Endothelial cell of umbilical vein (primary cell): Measurements from ENCODE around the gene OPRM1. TPM values are rescaled to one million over a fixed set of nuclear protein-coding genes. Genes with fewer than 3 reads are reported as not detected.
"Not testable (repeated sequence)": the region's sequence is repeated elsewhere in the genome, so short reads cannot be mapped to it uniquely, and the experiment has no call there.

Source experiments
- BruUV-seq: library from RNA; stranded (reverse); fragments of 400-500 nt; replicated peaks from 2 replicates; lab custom pipeline; 2021; lab: Mats Ljungman, UMichigan
- CTCF ChIA-PET: fragments of 300-600, 350-600 bp; sonication (Branson Sonifier 250); formaldehyde crosslinking; loops from one replicate; lab custom pipeline; 2021; ENCODE audit warnings: antibody characterized with exemption, inconsistent platforms; lab: Charles Lee
- POLR2A ChIA-PET: fragments of 300-600, 350-600 bp; sonication (Branson Sonifier 250); formaldehyde crosslinking; loops from one replicate; lab custom pipeline; 2021; ENCODE audit warnings: antibody characterized with exemption, inconsistent platforms; lab: Charles Lee
- DNase-seq: peaks from one replicate; pipeline ENCODE4 v3.0.0-alpha.2; 2011; ENCODE audit warnings: low read depth, low spot score
- FAIRE-seq: peaks from 2 replicates; lab custom pipeline; 2011; peaks lifted over from hg19 to GRCh38; lab: Jason Lieb, UNC
- H2AFZ ChIP-seq: 2 replicates; pipeline ENCODE4 v1.6.0; 2012; ENCODE audit warnings: low read depth, low read length, control low read depth, inconsistent platforms
- H3K27ac ChIP-seq: 2 replicates; pipeline ENCODE4 v1.5.1; 2011; ENCODE audit warnings: low read depth, mild to moderate bottlenecking, control low read depth, low read length, moderate library complexity; ENCODE audit not compliant: insufficient read depth
- H3K27me3 ChIP-seq, 2 experiments: 2 replicates each; pipeline versions ENCODE4 v1.6.0 to v1.6.1; 2011; ENCODE audit warnings: low read length in 2 of 2, mixed read lengths in 1 of 2; ENCODE audit not compliant: control insufficient read depth in 2 of 2, insufficient read depth in 2 of 2
- H3K36me3 ChIP-seq, 2 experiments: 2 replicates in 1 of 2; 3 replicates in 1 of 2; pipeline ENCODE4 v1.5.1; 2011; ENCODE audit warnings: low read length in 2 of 2, mild to moderate bottlenecking in 1 of 2, moderate library complexity in 1 of 2; ENCODE audit not compliant: control insufficient read depth in 2 of 2, insufficient read depth in 2 of 2; ENCODE audit errors: extremely low read depth in 1 of 2
- H3K4me1 ChIP-seq: 3 replicates; pipeline ENCODE4 v1.5.1; 2011; ENCODE audit warnings: mild to moderate bottlenecking, low read length; ENCODE audit not compliant: control insufficient read depth, insufficient read depth; ENCODE audit errors: extremely low read depth
- H3K4me2 ChIP-seq: 2 replicates; pipeline ENCODE4 v1.6.1; 2011; ENCODE audit warnings: low read length, control low read depth, mixed read lengths; ENCODE audit not compliant: insufficient read depth
- H3K4me3 ChIP-seq, 3 experiments: fragments of 200-600 bp in 1 of 3; sonication (generic), shearing (Covaris generic) in 1 of 3; replicated peaks in 1 of 3; 2 replicates each; pipeline ENCODE4 v1.5.1; 2011 to 2016; ENCODE audit warnings: control low read depth in 3 of 3, low read length in 3 of 3, mild to moderate bottlenecking in 2 of 3, inconsistent platforms in 1 of 3, low read depth in 1 of 3, moderate library complexity in 1 of 3; ENCODE audit not compliant: insufficient read depth in 1 of 3
- H3K79me2 ChIP-seq: 2 replicates; pipeline ENCODE4 v1.6.0; 2012; ENCODE audit warnings: low read length, inconsistent platforms; ENCODE audit not compliant: control insufficient read depth, insufficient read depth
- H3K9ac ChIP-seq: replicated peaks from 2 replicates; pipeline ENCODE3; 2011; ENCODE audit warnings: low read length, control low read depth; ENCODE audit not compliant: insufficient read depth; ENCODE audit errors: extremely low read depth
- H3K9me1 ChIP-seq: replicated peaks from 3 replicates; pipeline ENCODE4 v1.6.0; 2011; ENCODE audit warnings: mild to moderate bottlenecking, low read length; ENCODE audit not compliant: control insufficient read depth, insufficient read depth; ENCODE audit errors: extremely low read depth
- H3K9me3 ChIP-seq: replicated peaks from 2 replicates; pipeline ENCODE4 v1.5.1; 2012; ENCODE audit warnings: low read length, inconsistent platforms; ENCODE audit not compliant: control insufficient read depth, insufficient read depth
- H4K20me1 ChIP-seq: replicated peaks from 2 replicates; pipeline ENCODE3; 2011; ENCODE audit warnings: mild to moderate bottlenecking, low read length; ENCODE audit not compliant: control insufficient read depth, insufficient read depth; ENCODE audit errors: extremely low read depth
- EZH2 ChIP-seq: IDR thresholded peaks from 2 replicates; pipeline ENCODE4 v1.6.1; 2012; ENCODE audit warnings: borderline replicate concordance, low read depth, mild to moderate bottlenecking, moderate library complexity, low read length, inconsistent platforms; ENCODE audit not compliant: severe bottlenecking
- GATA2 ChIP-seq: IDR thresholded peaks from 2 replicates; pipeline ENCODE4 v1.7.0; 2011; ENCODE audit warnings: low read depth, mild to moderate bottlenecking, moderate library complexity, mixed read lengths, low read length; ENCODE audit not compliant: insufficient read length, insufficient read depth
- JUN ChIP-seq: IDR thresholded peaks from 2 replicates; pipeline ENCODE4 v1.6.1; 2011; ENCODE audit warnings: borderline replicate concordance, low read depth; ENCODE audit not compliant: insufficient read length, insufficient read depth
- POLR2A ChIP-seq: IDR thresholded peaks from 2 replicates; pipeline ENCODE4 v1.6.1; 2012; ENCODE audit warnings: low read depth, mild to moderate bottlenecking, control low read depth, low read length
- dilution Hi-C: fragments of 300-500 bp; cut with MboI; formaldehyde crosslinking; loops from one replicate; pipeline ENCODE4 v1.15.0; 2019; ENCODE audit warnings: low sequenced_read_pairs; ENCODE audit not compliant: extremely low pct_ligation_motif_present
- intact Hi-C: fragments of 100-400 bp; cut with micrococcal nuclease; formaldehyde crosslinking; loops from one replicate; pipeline ENCODE4 v1.10.0; 2022
- polyA plus RNA-seq, 4 experiments: library from polyadenylated mRNA; depleted of rRNA in 3 of 4; stranded (reverse) in 3 of 4; unstranded in 1 of 4; fragments of >200 nt; gene quantifications; 2 replicates each; pipeline versions ENCODE4 v1.2.1 to v1.2.3, GENCODE V29; 2011 to 2012; ENCODE audit warnings: missing spikeins in 1 of 4
- total RNA-seq: library from RNA; stranded (reverse); gene quantifications from 2 replicates; pipeline ENCODE4 v1.2.3, GENCODE V29; 2021
- TF ChIP-seq, protein P1 (sequence below), 2 donors: IDR thresholded peaks; 1 replicate in 1 of 2; 2 replicates in 1 of 2; pipeline ENCODE4 v1.5.1; 2011; ENCODE audit warnings: low read length in 2 of 2, mild to moderate bottlenecking in 2 of 2, moderate library complexity in 2 of 2, control low read depth in 1 of 2, inconsistent platforms in 1 of 2, low read depth in 1 of 2; ENCODE audit not compliant: insufficient read depth in 1 of 2; ENCODE audit errors: extremely low read depth in 1 of 2
- TF ChIP-seq, protein P2 (sequence below): IDR thresholded peaks from 2 replicates; pipeline ENCODE4 v1.6.1; 2011; ENCODE audit not compliant: insufficient read depth, insufficient read length

OPRM1 gene
- total and polyA plus RNA-seq, 2 donors (not counting 3 experiments of a cell fraction or from before 2014, with no cell fraction given) = not detected

DNA sequence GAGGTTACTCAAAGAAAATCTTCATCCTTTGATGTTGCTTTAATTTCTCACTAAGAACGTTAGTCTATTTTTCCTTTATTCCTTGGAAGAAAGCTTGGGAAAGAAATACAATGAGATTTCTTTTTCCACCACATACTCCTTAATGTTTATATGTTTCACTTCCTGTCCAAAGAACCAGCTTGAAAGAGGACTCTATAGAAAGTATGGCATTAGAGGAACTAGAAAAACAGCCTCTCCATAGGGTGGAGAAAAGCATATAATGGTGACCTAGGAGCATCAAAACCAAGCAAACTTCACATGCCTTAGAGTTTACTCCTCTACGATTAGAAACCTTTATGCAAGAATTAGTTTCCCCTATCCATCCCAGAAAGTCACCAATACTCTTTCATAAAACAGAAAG, 131.1 kb downstream of the OPRM1 start:
- Histone ChIP-seq H3K36me3 (no peaks in the 10 kb centered on the region), H3K9ac (no peak overlapping the region), H3K4me2 (no peak overlapping the region), H3K9me3 (no peaks in the 10 kb centered on the region), H3K4me3 (no peak overlapping the region), H3K9me1 (no peaks in the 10 kb centered on the region), H4K20me1 (no peaks in the 10 kb centered on the region), H3K27me3 (peaks cover 0 to 3% of the 10 kb centered on the region in 2 experiments), H3K4me1 (no peaks in the 10 kb centered on the region), H3K27ac (no peak overlapping the region), H3K79me2 (no peaks in the 10 kb centered on the region), H2AFZ (no peak overlapping the region)
- BruUV-seq = no TSS peak
- FAIRE-seq (no peak), DNase-seq (no peak)
- dilution Hi-C loops (no loop called here), intact Hi-C loops (no loop called here)
- TF ChIP-seq POLR2A = no peak
- TF ChIP-seq, protein P1, sequence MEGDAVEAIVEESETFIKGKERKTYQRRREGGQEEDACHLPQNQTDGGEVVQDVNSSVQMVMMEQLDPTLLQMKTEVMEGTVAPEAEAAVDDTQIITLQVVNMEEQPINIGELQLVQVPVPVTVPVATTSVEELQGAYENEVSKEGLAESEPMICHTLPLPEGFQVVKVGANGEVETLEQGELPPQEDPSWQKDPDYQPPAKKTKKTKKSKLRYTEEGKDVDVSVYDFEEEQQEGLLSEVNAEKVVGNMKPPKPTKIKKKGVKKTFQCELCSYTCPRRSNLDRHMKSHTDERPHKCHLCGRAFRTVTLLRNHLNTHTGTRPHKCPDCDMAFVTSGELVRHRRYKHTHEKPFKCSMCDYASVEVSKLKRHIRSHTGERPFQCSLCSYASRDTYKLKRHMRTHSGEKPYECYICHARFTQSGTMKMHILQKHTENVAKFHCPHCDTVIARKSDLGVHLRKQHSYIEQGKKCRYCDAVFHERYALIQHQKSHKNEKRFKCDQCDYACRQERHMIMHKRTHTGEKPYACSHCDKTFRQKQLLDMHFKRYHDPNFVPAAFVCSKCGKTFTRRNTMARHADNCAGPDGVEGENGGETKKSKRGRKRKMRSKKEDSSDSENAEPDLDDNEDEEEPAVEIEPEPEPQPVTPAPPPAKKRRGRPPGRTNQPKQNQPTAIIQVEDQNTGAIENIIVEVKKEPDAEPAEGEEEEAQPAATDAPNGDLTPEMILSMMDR (IDR thresholded peaks at IDR 0.05; ENCODE audit: extremely low read depth in 1 of 2, insufficient read depth in 1 of 2, low read depth in 1 of 2, low read length in 2 of 2) = no peak
- TF ChIP-seq, protein P2, sequence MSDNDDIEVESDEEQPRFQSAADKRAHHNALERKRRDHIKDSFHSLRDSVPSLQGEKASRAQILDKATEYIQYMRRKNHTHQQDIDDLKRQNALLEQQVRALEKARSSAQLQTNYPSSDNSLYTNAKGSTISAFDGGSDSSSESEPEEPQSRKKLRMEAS = no peak
- TF ChIP-seq JUN = no peak
- TF ChIP-seq EZH2 = no peak
- TF ChIP-seq GATA2 = no peak
- CTCF ChIA-PET = interaction anchor here (0.9 to 1.2 kb wide), 2 partner anchors 12 to 107 kb away, joined by 3 read pairs; no protein-coding TSS in a partner anchor
- POLR2A ChIA-PET = no interaction called here

DNA sequence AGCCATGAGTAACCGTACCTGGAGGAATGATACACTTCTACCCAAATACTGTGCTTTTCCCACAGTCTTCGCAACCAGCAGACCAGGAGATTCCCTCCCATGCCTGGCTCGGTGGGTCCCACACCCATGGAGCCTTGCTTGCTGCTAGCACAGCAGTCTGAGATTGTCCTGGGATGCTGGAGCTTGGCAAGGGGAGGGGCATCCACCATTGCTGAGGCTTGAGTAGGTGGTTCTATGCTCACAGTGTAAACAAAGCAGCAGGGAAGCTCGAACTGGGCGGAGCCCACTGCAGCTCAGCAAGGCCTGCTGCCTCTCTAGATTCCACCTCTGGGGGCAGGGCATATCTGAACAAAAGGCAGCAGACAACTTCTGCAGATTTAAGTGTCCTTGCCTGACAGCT, 133.4 kb downstream of the OPRM1 start:
- H4K20me1 ChIP-seq, H3K27me3 ChIP-seq, H3K4me3 ChIP-seq, H3K36me3 ChIP-seq, H3K27ac ChIP-seq, H2AFZ ChIP-seq, FAIRE-seq, H3K9me1 ChIP-seq, DNase-seq, H3K79me2 ChIP-seq, POLR2A ChIA-PET, H3K4me1 ChIP-seq, BruUV-seq, H3K9ac ChIP-seq, H3K9me3 ChIP-seq, H3K4me2 ChIP-seq, dilution Hi-C loops, intact Hi-C loops: not testable (repeated sequence)
- CTCF ChIA-PET = interaction anchor here (1.7 kb wide), 1 partner anchor 9 kb away, joined by 5 read pairs; no protein-coding TSS in a partner anchor
